Stromal cell of bone marrow (primary cell): ENCODE results near the gene BRCA1.
"Not testable (repeated sequence)": the region's sequence is repeated elsewhere in the genome, so short reads cannot be mapped to it uniquely, and the experiment has no call there.

Experiments used
- DNase-seq: peaks from one replicate; pipeline ENCODE4 v3.0.0-alpha.2; 2012; ENCODE audit warnings: low read depth

Gene BRCA1

DNA sequence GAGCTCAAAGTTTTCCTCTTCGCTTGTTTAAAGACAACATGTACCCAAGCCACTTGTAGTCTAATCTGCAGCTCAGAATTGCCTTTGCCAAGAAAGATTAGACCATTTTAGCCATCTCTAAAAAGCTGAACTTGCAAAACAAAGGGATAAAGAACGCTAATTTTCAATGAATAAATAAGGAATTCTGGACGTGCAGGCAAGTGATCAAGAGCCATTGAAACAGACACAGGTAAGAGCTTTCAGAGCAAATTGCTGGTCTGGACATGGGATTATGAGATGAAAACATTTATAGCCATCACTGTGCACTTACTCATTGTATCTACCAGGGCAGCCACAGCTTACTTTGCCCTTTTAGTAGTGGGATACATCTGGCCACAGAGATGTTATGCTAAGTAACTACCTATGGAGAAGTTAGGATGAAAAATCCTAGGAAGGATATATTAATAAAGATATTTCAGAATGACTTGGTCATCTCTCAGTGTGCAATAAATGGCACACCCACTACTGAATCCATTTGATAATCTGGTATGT, 55.7 kb downstream of the BRCA1 start:
- DNase-seq: no peak

- DNase-seq: no peak
Measured at GRCh38 chr17:43068570-43069367, 56.4 kb downstream of the BRCA1 start.

DNA sequence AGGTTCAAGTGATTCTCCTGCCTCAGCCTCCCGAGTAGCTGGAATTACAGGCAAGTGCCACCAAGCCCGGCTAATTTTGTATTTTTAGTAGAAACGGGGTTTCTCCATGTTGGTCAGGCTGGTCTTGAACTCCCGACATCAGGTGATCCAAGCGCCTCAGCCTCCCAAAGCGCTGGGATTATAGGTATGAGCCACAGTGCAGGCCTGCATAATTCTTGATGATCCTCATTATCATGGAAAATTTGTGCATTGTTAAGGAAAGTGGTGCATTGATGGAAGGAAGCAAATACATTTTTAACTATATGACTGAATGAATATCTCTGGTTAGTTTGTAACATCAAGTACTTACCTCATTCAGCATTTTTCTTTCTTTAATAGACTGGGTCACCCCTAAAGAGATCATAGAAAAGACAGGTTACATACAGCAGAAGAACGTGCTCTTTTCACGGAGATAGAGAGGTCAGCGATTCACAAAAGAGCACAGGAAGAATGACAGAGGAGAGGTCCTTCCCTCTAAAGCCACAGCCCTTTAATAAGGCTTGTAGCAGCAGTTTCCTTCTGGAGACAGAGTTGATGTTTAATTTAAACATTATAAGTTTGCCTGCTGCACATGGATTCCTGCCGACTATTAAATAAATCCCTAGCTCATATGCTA, 62.1 kb downstream of the BRCA1 start:
- no peak for DNase-seq

DNA sequence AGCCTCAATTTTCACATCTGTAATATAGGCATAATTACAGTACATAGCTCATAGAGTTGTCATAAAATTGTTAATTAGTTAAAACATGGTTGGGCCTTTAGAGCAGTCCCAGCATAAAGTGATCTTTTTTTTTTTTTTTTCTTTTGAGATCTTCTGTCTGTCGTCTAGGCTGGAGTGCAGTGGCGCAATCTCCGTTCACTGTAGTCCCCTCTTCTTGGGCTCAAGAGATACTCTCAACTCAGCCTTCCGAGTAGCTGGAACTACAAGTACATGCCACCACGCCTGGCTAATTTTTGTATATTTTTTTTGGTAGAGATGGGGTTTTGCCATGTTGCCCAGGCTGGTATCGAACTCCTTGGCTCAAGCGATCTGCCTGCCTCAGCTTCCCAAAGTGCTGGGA, 69.1 kb downstream of the BRCA1 start:
- DNase-seq: no peak

- not testable (repeated sequence) for DNase-seq
Measured at GRCh38 chr17:43053008-43053407, 72.2 kb downstream of the BRCA1 start.

GRCh38 chr17:43051969-43052368, 73.2 kb downstream of the BRCA1 start:
- DNase-seq: no peak

- DNase-seq: no peak
Measured at GRCh38 chr17:43044024-43044423, 81.1 kb downstream of the BRCA1 start.

DNA sequence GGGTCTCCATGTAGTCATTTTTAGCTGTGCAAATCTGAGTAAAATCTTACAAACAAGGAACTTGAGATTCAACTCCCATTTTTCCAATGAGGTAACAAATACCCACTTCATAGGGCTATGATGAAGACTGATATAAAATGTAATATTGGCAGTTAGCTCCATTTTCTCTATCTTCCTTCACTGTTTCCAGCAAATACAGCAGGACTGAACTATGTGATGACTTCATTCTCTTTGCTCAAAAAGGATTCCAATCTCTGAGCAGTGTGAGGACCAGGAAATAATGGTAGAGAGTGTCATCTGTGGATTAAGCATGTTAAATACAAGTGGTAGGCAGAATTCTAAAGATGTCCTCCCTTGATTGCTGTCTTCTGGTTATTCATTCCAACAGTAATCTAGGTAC, 81.9 kb downstream of the BRCA1 start:
- no peak for DNase-seq

DNA sequence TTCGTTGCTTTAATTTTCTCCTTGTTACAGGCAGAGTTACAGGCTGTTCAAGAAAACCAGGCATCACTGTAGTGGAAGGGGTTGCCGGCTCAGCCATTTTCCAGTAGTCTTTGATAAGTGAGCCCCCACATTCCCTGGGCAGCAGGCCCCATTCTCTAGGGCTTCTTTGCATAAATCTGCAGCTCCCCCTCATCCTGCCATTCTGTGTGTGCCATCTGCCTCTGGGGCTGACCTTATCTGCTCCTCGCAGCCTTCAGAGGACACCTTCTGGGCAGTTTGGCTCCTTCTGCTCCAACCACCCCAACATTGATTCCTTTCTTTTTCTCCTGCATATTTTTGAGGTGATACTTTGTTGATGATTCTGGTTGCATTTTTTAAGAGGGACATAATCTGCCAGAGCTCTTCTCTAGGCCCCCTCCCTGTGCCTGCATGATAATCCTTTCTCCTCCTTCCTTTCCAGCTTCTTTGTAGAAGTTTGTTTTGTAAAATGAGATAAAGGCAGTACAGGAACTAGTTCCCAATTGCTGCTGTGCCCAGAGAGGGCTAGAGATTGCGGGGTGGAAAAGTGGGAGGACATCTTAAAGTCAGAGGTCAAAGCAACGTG, 83.0 kb downstream of the BRCA1 start:
- DNase-seq: no peak

DNA sequence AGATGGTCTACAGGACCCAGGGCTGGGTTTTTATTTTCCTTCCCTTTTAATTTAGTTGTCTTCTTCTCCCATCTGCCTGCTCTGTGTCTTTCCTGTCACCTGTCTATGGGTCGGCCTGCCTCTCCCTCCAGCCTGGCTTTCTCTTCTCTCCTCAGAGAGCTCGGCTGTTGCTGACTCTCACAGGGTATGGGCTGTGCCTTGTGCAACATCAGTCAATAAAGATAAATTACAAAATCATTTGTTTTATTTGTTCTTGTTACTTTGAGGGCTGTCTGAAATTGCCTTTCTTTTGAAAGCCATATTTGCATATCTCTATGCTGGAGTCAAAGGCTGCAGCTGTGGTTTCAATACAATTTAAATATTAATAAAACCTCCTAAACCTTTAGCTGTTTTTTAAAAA, 84.5 kb downstream of the BRCA1 start:
- no peak for DNase-seq

GRCh38 chr17:43039646-43040045, 85.5 kb downstream of the BRCA1 start:
- no peak for DNase-seq

GRCh38 chr17:43034894-43035293, 90.3 kb downstream of the BRCA1 start:
- DNase-seq: no peak

GRCh38 chr17:43033948-43034881, 90.9 kb downstream of the BRCA1 start:
- no peak for DNase-seq

DNA sequence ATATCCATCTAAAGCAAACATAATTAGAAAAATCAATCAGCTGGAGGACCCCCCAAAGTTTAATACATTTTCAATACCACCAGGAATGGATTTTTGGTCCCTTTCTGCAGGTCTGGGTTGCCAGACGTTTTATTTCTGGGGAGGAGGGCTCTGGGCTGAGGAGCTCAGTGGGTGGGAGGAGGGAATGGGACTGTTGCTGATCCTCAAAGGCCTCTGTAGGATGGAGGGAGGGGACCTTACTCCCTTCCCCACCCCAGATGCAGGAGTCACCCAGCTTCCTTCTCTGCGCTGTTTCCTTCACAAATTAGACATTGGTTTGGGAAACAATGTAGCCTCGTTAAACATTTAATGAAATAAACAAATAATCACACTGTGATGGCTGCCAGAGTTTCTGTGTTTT, 93.5 kb downstream of the BRCA1 start:
- no peak for DNase-seq

DNA sequence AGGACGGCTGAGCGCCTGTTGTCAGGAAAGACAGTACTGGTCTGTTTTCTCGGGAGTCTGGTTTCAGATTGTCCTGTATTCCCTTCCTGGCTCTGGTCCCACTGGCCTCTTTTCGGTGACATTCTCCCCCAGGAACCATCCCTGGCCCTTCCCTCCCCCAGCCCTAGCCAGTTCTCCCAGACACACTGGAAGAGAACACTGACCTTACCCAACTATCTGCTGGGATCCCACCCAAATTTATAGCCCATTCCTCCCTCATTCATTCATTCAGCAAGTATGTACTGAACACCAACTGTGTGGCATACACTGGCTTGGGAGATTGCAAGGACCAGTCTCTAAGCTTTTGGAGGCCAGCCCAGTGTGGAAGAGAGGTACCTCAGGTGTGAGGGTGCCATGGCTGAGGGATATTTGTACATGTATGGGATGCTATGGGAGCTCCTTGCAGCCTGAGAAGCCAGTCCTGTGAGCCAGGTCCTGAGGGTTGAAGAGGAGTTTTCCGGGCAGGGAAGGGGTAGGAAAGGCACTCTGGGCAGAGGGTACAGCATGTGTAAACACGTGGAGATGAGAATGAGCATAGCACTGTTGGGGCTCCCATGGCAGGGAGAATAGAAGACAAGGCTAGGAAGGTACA, 94.9 kb downstream of the BRCA1 start:
- no peak for DNase-seq

DNA sequence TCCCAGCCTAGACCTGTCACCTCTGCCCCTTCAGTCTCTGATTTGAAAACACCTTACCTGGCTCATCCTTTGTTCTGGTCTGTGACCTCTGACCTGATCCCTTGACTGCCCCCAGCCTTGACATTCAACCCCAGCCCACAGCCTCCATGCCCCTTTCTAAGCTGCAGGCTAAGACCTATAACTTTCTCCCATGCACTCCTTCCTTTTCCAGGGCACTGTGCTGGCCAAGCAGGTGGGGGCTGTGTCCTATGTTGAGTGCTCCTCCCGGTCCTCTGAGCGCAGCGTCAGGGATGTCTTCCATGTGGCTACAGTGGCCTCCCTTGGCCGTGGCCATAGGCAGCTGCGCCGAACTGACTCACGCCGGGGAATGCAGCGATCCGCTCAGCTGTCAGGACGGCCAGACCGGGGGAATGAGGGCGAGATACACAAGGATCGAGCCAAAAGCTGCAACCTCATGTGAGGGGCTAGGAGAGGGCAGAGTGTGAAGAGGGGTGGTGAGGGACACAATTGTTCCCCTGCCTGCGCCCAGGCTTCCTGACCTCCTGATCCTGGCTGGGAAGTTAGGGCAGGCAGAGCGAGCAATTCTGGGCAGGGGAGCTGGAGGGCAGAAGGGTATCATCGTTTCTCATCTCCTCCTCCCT, 96.8 kb downstream of the BRCA1 start:
- DNase-seq: no peak

DNA sequence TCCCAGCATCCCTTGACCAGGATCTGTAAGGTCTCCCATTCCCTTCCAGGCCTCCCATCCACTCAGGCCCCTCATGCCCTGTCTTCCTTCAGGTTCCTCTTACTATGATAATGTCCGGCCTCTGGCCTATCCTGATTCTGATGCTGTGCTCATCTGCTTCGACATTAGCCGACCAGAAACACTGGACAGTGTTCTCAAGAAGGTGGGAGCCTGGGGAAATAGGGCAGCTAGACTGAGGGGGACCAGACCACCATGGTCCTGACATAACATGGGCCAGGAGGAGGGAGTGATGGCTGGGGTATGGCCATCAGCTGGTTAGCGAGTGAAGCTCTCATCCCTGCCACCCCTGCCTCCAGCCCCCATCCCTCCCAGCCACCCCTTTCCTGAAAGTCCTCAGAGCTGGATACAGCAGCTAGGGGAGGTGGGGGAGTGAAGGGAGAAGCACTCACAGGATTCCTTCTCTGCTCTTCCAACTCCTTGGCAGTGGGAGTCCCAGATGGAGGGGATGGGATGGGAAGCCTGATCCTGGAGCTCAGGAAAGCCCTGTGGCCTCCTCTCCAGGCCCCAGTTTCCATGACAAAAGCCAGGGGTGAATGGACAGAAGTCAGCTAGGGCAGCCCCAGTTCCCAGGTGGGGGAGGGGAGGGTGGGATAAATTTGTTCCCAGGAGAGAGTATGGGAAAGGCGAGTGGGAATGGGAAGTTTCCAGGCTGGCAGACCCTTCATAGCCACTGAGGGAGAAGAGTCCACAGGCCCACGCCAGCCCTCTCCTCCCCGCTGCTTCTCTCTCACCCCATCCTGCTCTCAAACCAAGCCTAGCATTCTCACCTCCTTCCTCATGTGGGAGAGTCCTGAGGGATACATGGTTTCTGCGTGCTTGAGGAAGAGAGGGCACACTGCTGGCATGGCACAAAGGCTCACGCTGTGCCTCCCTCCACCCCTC, 97.8 kb downstream of the BRCA1 start:
- DNase-seq: no peak

DNA sequence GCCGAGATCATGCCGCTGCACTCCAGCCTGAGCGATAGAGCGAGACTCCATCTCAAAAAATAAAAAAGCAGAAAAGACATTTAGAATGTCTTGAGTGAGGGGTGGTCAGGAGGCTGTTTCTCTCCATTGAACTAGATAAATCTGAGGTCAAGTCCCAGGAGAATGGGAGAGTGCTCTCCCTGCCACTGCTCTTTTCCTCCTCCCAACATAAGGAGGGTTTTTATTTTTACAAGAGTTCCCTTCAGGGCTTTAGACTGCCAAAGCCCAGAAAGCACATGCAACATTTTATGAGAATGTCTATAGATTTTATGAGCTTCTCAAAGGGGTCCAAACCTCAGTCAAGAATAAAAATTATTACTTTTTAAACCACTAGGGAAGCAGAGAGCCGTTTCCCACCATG, 98.6 kb downstream of the BRCA1 start:
- DNase-seq: no peak

- DNase-seq: no peak
Measured at GRCh38 chr17:43025766-43026537, 99.2 kb downstream of the BRCA1 start.
